HG03066 (cell line): ENCODE data around the gene PROK1.
A peak's percentile ranks its signal among the peaks of the same experiment; 100 is the strongest.
"Not testable (repeated sequence)": the region's sequence is repeated elsewhere in the genome, so short reads cannot be mapped to it uniquely, and the experiment has no call there.

Experiments used
- ATAC-seq: cut with Tn5 transposase; IDR thresholded peaks from one replicate; pipeline ENCODE4 v1.9.1; 2021; ENCODE audit warnings: low read depth; ENCODE audit not compliant: unreplicated experiment

PROK1 gene, protein sequence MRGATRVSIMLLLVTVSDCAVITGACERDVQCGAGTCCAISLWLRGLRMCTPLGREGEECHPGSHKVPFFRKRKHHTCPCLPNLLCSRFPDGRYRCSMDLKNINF

DNA sequence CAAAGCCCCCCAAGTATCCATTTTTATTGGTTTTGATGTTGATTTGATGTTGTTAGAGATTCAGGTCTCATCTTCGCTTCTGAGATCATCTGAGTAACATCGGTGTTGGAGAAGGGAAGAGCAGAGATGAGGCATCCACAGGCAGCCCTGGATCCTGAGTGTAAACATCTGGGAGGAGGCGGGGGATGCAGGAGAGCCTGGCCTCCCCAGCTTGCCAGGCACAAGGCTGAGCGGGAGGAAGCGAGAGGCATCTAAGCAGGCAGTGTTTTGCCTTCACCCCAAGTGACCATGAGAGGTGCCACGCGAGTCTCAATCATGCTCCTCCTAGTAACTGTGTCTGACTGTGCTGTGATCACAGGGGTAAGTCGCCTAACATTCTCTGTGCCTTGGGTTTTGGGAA is at the start of gene PROK1:
Gene PROK1, plus strand, starts transcription at position 221 of the 400 bp plus-strand sequence. Its CDS starts 68 bp downstream, at position 289.
- no peak for ATAC-seq

DNA sequence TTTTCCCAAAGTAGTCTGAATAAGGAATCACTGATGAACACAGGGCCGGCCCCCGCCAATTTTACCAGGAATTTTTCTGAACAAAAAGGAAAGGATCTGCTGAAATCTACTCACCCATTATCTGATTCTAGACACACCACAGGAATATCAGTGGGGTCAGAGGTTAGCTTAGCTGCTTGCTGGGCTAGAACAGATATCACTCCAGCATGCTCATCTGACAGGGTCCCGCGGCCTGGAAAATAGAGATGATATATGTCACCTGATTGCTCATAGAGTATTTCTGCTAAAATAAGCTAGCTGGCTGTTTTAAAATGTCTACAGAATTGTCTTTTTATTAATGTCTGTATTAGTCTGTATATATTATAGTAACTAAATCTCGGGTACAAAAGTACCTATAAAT is 47.1 kb upstream of the PROK1 start:
- ATAC-seq, result no peak

DNA sequence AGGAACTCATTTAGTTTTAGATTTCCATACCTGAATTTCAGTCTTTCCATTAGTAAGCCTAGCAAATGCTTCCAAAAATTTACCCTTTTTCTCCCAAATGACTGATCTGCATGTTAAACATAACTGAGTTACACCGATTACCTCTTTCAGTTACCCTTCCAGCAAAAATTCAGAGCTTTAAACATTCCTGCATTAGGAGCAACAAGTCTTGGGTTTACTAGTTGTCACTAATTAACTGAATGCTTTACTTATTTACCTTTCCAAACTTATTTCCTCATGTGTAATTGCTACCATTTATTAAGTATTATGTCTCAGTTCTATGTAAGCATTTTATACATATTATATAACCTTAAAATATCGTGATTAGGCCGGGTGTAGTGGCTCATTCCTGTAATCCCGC is 46.5 kb upstream of the PROK1 start:
- no peak for ATAC-seq

DNA sequence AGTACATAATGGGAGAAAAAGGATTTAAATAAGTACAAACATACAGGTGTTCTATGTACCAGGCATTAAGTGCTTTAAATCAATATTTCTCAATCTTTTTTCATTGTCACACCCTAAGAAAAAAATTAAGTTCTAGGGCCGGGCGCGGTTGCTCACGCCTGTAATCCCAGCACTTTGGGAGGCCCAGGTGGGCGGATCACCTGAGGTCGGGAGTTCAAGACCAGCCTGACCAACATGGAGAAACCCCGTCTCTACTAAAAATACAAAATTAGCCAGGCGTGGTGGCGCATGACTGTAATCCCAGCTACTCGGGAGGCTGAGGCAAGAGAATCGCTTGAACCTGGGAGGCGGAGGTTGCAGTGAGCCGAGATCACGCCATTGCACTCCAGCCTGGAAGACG is 44.5 kb upstream of the PROK1 start:
- ATAC-seq, result not testable (repeated sequence)

DNA sequence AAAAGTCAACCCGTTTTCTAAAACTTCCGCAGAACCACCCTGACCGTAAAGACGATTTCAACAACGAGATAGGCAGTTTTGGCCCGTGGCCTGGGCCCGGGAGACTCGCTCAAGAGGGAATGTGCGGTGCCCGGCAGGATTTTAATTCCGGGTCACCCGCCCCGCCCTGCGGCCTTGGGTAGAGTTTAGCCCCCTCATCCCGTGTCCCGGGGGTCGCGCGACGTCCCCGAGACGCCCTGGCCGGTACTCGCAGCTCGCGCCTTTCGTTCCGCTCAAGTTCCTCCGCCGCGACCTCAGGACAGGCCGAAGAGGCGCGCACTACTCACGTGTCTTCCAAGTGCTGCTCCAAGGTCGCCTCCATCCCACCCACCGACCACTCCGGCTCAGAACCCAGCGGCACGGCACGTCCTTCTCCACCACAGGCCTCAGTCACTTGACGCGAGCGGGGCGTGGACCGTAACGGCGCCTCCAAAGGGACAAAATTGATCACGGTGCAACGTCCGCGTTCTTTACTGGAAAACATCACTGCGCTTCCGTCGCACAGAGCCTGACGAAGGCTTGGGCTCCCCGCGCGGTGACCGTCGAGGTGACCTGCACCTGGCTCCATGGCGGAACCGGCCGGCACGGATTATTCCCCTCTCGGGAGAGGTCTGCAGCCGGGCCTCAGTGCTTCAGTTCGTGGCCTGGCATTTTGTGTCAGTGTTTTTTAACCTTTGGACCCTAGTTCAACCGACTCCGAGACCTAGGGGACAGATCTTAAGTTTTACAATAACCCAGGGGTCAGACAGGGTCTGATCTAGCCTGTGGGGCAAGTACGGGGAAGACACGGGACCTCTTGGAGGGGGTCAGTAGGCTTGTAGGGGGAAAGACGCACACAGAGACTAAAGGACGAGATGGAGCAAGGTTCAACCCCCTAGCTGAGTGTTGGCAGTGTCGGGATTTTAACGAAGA is 43.4 kb upstream of the PROK1 start, which contains the start of gene LAMTOR5:
Gene LAMTOR5, minus strand, starts transcription at position 435 of the 951 bp plus-strand sequence. Its CDS starts 74 bp downstream, at position 361.
- ATAC-seq, result peak; percentile 86

DNA sequence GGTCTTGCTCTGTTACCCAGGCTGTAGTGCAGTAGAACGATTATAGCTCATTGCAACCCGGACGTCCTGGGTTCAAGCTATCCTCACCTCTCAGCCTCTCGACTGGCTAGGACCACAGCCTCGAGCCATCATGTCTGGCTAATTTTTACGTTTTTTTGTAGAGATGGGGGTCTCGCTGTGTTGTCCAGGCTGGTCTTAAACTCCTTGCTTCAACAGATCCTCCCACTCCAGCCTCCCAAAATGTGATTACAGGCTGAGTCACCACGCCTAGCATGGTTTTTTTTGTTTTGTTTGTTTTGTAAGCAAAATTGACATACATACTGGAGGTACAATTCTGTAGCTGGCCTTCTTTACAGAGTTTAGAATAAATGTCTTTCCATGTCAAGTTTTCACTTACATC is 42.5 kb upstream of the PROK1 start:
- ATAC-seq, result no peak

DNA sequence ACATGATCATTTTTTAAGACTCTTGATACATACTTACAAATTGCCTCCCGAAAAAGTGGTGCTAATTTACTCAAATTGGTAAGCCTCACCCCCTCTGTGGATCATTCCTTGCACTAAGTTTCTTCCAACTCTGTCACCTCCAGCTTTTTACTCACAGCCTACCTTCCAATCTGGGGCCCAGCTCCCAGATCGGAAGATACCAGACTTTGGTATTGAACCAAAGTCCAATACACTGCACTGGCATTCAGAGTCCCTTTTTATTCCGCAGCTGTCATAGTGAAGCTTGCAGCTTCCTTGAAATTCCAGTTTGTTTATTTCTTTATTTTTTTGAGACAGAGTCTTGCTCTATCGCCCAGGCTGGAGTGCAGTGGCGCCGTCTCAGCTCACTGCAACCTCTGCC is 41.6 kb upstream of the PROK1 start:
- ATAC-seq, result no peak

DNA sequence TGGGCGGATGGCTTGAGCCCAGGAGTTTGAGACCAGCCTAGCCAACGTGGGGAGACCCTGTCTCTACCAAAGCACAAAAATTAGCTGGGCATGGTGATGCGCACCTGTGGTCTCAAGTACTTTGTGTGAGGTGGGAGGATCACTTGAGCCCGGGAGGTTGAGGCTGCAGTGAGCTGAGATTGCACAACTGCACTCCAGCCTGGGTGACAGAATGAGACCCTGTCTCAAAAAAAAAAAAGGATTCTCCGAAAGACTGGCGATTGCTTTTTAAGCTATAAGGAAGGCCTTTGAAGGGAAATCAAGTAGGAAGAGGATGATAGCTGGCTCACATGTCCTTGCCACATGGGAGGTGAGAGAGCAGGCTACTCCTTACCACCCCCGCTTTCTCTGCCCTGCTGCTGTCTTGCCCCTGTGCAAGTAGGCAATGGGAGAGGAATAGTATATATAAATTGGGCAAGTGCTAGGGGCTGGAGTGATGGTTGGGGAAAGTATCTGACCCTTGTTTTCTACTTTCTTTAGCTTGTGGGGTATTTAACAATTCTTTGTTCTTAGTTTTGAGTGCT is 39.7 kb upstream of the PROK1 start:
- no peak for ATAC-seq

DNA sequence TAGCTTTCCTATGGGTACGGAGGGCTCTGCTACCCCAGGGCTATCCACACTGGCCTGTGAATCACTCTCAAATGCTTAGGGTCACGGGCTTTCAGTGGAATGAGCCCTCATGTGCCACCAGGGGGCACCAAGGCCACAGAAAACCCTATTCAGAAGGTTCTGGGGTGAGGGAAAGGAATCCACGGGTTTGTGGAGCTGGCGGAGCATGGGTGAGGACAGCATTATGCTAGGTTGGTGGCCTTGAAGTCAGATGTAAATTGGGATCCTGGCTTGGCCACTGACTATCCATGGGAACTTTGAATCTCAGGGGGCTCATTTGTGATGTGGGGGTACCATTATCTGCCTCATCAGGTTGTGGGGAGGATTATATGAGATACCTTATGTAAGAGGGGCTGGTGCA is 38.4 kb upstream of the PROK1 start:
- no peak for ATAC-seq

DNA sequence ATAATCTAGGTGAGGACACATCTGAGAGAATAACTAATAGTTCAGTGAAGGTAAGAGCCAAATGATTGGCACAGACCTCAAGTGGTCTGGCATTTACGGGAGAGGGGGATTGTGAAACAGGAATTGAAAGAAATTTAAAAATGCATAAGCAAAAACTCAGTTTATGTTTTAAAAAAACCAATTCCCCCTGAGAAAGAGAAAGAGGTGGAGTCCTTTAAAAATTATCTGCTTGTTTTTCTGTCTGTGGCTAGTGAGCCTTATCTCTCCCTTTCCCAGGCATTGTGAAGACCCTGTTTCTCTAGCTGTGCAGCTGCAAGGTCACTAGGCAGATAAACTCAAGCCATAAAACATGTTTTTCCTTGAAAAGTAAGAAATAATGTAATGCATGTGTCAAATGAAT is 37.9 kb upstream of the PROK1 start:
- not testable (repeated sequence) for ATAC-seq

DNA sequence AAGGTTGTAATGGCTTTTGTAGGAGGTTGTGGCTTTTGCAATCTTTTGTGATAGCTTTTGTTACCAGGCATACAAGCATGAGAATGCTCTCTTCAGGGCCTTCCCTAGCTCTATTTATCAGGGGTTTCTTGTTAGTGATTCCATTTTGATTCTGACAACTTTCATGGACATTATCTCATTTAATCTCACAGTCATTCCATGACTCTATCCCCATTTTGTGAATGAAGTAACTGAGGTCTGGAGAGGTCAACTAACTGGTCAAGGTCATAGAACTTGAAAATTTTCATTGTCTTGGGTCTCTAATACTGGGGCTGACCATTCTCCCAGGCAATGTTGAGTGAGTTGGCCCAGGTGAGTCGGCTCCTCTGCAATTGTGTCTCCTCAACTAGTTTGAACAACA is 32.2 kb upstream of the PROK1 start:
- no peak for ATAC-seq

DNA sequence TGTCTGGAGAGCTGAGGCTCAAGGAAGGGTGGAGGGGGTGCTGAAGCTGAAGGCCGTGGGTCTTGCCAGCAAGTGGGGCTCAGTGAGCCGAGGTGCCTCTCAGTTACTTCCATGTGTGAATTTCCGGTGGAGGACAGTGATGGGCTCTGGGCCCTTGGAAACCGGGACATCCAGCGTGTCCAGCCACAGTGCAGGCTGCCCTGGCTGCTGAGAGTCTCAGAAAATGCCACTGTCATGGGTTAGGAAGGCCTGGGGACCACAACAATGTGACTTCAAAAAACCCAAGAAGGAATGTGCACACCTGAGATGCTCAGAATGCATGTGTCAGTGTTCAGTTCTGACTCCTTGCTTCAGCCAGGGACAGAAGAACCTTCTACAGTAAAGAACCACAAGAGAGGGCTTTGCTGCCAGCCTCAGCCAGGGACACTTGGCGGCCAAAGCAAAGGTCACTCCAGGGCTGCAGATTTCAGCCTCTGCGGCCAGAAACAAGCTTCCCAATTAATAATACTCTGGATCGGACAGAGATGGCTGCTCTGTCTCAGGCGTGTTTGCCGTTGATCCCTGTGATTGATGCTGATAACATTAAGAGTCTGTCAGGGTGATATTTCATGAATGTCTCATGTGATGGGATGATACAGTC is 30.8 kb upstream of the PROK1 start:
- ATAC-seq, result no peak

DNA sequence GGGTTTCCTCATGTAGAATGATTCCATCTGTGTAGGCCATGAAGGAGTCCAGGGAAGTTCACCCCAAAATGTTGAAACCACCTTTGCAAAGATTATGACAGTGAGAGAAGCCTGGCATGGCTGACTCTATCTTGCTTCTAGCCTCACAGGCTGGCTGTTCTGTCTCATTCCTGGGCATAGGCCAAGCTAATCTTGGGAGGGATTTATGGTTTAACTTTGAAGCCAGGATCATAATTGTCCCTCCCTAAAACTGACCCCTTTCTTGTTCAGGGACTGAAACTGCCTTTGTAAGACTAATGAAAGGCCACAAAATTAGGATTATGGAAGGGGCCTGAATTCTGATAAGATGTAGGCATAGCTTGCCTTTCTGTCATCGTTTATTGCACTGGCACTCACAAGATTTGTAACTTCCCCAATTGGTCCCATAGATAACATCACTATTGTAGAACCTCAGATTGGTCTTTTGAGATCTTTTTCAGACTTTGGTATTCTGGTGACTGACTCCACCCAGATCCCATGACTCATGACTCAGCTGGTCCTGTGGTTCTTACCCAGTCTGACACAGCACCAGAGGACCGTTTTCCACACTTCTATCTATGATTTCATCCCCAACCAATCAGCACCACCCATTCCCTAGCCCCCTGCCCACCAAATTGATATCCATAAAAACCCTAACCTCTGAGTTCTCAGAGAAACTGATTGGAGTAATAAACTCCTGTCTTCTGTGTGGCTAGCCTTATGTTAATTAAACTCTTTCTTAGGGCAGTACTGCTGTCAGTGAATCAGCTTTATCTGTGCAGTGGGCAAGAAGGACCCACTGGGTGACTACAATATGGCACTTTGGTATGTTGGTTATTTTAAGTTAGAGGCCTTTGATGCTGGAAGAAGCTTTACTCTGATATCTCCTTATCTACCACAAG is 29.8 kb upstream of the PROK1 start:
- ATAC-seq, result no peak

DNA sequence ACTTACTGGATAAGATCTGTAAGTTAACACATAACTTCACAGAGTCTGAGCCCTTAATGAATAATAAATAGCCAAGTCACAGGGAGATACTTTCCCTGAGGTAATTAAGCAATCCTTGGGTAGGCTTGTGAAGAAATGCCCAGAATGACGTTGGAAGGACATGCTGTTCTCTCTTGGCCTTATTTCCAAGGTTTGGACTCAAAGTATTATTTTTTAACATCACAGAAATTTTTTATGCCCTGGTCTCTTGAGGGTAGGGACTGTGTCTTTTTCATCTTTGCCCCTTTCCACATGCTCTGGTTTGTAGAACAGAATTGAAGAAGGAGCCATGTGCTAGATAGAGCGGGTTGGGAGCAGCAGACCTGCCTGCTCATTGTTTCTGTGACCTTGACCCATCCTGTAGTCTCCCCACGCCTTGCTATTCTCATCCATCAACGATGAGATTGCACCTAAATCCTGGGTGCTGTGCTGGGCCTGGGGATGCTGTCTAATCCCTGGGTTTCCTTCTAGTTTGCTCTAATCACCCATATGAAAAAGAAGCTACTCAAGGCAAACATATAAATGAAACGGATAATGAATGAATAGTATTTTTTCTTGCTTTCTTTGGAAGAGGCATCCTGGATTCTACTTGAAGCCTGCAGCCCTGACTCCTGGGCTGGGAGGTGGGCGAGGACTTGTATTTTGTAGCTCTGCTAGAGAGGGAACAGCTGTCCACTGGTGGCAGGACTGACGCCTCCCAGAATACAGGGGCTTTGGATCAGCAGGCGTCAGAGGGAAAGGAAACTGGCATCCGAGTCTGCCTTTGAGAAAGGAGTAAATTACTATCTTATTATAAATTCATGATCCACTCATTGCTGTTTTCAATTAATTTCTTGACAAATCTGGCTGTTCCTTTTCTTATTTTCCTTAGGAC is 26.0 kb upstream of the PROK1 start:
- ATAC-seq, result no peak

DNA sequence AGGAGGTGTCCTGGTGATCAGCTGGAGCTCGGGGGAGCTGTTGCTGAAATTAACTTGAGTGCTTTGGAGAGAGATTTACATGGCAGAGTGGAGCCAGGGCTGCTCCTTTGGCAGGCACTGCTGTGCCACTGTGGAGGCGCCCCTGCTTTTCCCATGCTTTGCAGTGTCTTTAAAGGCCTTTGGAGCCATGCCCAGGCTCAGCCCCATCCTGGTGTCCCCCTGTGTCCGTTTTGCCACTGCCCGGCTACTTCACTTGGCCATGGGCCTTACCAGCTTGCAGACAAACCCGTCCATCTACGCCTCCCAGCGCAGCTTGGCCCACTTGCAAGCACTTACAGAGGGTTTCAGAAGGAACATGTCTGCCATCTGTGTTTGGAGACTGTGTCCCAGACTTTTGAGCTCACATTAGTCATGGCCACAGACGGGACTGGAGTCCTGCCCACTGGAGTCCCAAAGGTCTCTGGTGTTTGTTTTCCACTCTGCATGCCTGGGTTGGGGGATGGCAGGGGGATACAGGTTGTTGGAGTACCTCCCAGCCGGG is 25.3 kb upstream of the PROK1 start:
- ATAC-seq, result no peak

DNA sequence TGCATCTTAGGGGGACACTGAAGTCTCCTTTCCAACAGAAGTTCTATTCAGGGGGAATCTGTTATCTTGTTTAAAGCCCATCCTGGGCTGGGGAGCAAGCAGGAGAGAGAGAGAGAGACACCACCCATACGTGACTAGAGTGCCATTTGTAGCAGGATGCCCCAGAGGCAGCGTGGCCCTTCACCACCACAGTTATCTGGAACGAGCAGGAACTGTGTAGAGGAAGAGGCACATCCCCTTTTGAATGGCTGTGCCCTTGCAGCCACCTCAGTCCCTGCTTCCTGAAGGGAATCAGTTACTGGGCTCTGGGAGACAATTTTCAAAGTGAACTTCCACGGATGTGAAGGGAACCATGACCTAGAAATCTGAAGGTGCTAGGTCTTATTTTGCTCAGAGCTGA is 24.1 kb upstream of the PROK1 start:
- ATAC-seq, result no peak

DNA sequence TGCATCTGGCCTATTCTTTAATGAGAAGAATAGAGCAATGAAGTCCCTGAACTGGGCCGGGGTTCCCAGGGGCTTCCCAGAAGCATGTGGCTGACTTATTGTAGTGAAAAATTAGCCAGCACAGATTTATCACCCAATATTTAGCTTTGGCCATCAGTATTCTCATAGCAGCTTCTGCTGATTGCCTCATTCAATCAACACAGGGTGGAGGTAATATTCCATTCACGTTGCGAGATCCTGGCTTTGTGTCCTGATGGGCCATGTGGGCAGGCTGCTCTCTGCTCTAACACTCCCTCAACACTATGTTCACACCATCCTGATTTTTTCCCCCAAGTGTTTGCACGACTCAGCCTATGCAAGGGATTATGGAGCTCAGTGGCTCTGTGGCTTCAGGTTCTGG is 22.0 kb upstream of the PROK1 start:
- ATAC-seq, result no peak

DNA sequence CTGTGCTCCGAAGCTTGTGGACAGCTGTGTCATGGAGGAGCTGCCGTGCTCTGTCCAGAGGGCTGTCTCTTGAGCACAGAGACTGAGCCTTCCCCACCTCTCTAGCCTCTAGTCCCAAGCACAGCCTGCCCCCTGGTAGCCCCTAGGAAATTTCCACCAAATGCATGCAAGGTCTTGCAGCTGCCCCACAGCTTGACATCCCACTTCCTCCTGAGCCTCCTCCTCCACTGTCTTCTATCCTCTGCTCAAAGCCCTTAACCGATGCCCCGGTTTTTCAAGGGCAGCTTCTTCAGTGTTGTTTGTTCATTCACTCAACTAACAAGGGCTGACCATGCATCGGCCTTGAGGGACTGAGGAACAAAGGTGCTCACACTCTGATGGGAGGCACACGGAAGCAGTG is 20.6 kb upstream of the PROK1 start:
- ATAC-seq, result no peak

DNA sequence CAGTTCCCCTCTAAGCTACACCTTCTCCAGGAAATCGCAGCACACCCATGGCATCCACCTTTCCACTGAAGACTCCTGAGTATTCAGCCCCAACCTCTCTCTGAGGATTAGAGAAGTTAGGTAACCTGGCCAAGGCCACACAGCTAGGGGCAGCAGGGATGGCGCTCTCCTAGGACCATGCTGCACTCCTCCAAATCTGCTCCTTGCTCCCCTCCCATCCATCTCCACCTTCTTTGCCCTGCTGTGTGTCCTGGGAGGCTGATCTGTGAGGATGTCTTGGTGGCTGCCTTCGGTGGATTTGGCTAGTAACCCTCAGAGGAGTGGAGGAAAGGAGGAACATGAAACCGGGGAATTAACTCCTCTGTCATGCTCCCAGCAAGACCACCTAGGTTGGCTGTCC is 20.0 kb upstream of the PROK1 start:
- ATAC-seq, result no peak
